GM21737 (cell line): Measurements from ENCODE around the gene CD164L2.
"Not testable (repeated sequence)": the region's sequence is repeated elsewhere in the genome, so short reads cannot be mapped to it uniquely, and the experiment has no call there.

Source experiments
- ATAC-seq: cut with Tn5 transposase; IDR thresholded peaks from one replicate; pipeline ENCODE4 v1.9.1; 2021; ENCODE audit warnings: mild to moderate bottlenecking, moderate library complexity; ENCODE audit not compliant: unreplicated experiment

Gene CD164L2

DNA sequence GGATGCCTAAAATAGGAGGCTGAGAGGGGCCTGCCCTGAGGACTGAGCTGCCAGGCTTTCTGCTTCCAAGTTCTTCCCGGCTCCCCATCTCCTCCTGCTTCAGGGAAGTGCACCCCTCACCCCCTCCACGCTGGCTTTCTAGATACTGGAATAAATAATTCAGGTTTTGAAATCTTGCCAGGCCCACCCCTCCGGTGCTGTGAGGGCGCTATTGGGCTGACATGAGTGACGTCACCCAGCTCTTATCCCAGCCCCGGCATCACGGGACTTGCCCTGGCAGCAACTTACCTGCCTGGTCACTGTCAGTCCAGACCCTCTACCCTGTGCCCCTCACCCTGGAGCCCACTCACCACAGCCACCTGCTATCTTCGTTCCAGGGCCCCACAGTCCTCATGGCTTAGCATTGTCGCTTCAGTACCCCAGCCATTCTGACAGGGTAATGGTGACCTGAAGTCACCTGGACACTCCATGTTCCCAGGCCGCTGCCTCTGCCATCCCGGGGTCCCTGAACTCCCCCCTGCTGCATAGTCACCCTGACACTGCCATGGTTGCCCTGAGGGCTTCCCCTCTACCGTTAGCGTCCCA lies 8.5 kb upstream of the CD164L2 start:
- no peak for ATAC-seq

DNA sequence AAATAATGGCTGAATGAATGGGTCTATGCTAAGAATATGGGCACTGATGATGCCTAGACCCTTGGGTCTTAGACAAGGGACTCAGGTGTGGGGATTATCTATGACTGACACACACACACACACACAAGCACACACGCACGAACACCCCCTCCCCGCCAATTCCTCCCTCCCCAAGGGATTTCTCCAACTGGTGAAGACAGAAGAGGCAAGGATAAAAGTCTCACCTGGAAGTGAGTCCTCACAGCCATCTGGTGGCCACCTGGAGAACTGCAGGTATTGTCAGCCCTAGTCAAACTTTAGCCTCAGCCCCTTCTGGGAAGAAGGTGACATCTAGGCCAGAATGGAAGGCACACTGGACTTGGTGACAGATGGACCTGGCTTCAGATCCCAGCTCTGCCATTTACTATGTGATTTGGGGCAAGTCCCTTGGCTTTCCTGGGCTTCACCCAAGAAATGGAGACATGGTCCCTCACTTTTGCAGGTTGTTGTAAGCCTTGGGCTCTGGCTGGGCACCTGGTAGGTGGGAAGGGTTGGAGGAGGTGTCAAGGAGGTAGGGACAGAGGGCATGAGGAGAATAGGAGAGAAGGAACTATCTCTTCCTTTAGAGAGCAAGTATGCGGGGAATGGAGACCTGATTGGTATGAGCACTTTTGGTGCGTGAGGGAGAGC lies 5.3 kb upstream of the CD164L2 start:
- ATAC-seq = no peak

DNA sequence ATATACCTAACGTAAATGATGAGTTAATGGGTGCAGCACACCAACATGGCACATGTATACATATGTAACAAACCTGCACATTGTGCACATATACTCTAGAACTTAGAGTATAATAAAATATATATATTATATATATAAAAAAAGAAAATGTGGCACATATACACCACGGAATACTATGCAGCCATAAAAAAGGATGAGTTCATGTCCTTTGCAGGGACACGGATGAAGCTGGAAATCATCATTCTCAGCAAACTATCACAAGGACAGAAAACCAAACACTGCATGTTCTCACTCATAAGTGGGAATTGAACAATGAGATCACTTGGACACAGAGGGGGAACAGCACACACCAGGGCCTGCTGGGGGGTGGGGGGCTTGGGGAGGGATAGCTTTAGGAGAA lies 1.7 kb upstream of the CD164L2 start:
- not testable (repeated sequence) for ATAC-seq

DNA sequence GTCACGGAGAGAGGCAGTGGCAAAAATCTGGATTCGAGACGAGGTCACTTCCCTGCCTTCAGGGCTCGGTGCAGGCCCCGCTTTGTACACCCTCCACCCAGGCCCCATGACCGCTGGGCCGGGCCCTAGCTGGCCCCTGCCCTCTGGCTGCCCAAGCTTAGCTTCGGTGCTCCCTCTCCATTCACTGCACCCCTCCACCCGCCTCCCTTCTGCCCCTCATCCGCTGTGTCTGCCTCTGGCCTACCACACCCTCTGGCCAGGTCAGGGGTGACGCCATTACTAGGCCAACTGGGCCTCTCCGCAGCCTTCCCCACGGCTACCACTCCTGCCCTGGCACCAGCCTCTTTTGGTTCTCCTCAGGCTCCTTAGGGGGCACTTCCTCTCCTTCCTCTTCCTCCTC lies 528 bp upstream of the CD164L2 start:
- ATAC-seq = no peak

DNA sequence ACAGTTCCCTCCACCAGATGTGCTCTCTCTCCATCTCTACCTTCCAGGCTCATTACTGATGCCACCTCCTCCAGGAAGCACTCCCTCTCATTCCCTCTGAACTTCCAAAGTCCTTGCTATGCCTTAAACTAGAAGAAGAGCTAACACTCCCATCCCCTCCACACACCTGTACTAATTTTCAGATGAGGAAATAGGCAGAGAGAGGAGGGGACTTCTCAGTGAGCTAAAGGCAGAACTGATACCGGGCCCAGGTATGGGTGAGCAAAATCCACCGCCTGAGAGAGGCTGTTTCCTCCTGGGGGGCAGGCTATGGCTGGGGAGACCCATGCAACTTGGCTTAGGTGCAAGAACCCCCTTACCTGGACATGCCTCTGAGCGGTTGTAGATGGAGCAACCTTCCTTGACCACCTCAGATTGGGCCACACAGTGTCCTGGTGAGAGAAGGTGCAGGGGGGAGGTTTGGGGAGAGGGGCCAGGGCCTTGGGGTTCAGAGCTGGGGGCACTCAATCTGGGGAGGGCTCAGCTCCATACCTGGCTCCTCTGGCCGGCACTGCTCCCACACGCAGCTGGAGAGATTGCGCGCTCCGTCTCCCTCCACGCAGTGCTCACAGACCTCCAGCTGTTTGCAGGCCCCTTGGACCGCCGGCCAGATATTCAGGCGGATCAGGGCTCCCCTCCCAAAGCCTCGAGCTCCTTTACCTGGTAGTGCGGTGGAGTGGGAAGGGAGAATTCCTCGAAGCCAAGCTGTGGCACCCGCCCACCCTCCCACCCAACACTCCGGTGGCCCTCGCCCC lies 967 bp downstream of the CD164L2 start:
- no peak for ATAC-seq

DNA sequence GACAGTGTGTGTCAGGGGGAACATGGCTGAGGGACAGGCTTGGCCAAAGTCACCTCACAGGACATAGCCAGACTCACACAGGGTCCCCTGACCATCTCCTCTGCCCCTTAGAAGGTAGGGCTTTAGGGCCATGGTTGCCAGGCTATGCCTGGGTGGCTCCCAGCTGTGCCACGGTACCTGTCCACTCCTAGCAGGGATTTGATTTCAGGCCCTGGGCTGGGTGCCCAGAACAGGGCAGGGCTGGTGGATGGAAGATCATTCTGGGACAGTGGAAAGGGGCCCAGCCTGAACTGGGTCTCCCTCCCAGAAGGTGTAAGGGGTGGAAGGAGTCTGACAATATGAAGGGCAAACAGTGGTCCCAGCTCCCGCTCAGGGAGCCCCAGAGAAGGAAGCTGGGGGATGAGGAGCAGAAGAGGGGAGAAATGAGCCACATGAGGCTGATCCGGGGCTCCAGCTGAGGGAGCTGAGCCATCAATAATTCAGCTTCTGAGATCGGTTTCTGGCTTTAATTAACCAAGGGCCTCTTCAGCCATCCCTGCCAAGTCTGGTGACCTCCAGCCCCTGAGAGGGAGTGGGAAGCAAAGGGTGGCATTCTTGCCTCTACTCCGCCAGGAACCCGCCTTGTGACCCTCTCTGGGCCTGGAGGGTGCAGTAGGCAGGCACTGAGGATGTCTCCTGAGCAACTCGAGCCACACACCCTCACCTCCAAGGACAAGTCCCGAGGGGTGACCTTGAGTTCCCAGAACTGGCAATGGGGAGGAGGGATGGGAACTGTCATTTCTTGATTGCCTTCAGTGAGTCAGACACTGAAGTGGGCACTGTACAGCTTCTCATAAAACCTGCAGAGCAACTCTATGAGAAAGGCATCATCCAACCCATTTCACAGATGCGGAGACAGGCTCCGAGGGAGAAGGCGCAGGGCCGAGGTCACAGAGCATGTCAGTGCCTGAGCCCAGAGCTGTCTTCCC lies 2.1 kb downstream of the CD164L2 start:
- no peak for ATAC-seq

DNA sequence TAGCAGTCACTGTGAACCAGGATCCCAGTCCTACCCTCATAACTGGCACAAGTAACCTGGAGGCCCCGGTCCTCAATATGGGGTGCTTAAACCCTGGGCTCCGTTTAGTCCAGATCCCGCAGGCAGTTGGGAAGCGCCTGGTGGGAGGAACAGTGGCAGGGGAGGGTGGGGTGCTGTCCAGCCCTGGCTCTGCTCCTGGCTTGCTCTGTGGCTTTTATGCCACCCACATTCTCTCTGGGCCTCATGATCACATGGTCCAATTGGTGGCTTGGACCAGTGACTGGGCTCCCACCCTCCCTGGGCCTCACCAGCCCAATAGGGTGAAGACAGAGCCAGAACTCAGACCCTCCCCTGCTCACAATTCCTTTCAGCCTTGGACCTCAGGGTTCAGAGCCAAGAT lies 2.9 kb downstream of the CD164L2 start:
- ATAC-seq = no peak

DNA sequence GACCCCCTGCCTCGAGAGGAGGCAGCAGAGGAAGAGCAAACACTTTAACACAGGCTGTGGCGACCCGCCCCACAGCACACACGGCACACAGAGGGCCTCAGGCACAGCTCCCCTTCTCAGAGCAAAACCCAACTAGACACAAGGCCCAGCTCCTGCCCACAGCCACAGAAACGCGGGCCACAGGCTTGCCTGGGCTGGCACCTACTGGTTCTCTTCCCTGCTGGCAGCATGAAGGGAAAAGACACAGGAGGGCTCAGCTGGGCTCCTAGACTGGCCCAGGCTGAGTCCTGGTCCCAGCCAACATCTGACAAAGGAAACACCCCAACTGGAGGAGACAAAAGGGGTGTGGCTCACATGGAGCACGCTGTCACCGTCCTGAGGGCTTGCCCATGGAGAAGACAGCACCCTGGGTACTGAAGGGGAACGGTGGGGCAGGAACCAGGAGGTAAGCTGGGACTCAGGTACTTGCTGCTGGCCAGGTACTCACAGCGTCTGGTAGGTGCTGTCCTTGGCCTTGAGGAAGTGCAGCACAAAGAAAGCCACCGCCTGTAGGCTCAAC lies 3.5 kb downstream of the CD164L2 start:
- no peak for ATAC-seq

DNA sequence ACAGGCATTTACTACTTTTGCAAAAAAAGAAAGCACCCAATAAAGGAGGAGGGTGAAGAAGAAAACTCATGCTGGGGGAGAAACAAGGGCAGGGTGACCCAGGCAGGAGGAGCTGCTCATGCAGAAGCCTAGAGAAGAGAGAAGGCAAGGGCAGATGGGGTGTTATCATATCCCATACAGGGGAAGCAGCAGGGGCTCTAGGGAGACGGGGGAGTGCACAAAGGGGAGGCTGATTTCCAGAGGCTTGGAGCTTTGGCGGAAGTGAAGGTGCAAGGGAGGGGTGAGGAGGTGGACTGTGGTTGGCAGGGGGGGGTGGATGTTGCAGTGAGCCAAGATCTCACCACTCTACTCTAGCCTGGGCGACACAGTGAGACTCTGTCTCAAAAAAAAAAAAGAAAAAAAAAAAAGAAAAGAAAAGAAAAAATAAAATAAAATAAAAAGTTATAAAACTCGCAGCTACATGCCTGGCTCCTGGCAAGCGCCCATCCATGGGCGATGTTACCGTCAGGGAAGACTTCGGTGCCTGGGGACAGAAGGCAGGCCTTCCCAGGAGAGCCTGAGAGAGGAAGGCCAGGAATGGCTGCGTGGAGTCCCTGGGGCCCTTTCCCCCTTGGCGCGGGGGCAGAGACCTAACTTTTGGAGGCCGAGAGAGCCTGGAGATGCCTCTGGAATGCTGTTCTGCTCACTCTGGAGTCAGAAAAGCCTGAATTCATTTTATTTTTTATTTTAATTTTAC lies 5.2 kb downstream of the CD164L2 start:
- ATAC-seq = no peak

DNA sequence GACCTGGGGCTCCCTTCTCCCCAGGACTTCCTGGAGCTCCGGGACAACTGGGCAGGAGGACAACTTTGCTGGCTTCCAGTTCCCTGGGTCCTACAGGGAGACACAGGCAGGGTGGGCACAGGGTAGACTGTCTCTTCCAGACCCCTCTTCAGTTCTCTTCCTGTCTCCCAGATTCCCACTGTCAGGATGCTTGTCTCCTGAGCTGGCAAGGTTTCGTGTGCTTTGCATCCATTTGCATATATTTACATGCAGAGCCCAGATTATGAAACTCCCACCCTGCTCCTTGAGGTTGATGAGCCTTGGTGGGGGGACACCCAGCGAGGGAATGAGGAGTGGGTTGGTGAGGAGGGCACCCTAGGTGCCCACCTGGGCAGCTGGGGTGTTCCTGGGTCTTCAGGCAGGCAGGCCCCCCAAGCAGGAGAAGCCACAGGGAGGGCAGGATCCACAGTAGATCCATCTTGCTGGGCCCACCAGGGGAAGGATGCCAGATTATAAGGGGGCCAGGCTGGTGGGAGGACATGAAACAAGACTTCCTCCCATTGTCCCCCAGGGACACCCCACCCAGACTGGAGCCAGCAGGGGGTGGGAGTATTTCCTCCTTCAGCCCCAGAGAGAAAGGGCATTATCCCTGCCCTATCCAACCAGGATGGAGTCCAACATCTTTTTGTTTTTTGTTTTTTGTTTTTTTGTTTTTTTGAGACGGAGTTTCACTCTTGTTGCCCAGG lies 8.6 kb downstream of the CD164L2 start, which contains the start of gene FCN3:
FCN3 (minus strand) TSS at position 463 of the 725 bp plus-strand sequence; CDS start at position 457, 6 bp downstream.
- no peak for ATAC-seq

DNA sequence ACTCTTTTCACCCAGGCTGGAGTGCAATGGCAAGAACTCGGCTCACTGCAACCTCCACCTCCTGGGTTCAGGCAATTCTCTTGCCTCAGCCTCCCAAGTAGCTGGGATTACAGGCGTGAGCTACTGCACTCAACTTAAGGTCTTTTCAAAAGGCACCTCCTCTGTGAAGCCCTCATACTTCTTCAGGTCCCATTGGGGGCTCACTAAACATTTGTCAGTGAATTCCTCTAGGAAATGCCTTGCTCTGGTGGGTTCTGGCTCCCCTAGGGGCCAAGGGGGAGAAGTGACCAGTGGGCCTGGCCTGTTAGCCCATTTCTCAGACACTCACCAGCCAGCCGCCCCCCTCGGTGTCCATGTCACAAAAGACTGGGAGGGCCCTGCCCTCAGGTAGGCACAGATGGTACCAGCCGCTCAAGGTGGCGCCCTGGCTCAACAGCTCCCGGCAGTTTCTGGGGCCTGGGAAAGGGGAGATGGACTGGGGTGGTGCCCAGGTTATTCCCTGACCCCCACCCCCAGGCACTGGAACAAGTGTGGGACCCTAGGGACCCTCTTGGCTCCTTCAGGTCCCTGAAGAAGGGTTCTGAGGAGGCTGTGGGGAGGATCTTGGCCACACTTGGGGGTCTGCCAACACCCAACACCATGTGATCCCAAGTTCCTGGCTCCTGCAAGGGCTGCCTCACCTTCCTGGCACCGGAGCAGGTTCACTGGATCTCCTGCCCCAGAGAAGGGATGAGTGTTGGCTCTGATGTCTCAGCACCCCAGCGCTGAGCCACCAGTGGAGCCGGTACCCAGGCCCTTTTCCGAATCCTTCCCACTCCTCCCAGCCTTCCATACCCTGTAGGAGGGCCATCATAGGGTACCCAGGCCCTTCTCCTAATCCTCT lies 10.1 kb downstream of the CD164L2 start:
- ATAC-seq = no peak

DNA sequence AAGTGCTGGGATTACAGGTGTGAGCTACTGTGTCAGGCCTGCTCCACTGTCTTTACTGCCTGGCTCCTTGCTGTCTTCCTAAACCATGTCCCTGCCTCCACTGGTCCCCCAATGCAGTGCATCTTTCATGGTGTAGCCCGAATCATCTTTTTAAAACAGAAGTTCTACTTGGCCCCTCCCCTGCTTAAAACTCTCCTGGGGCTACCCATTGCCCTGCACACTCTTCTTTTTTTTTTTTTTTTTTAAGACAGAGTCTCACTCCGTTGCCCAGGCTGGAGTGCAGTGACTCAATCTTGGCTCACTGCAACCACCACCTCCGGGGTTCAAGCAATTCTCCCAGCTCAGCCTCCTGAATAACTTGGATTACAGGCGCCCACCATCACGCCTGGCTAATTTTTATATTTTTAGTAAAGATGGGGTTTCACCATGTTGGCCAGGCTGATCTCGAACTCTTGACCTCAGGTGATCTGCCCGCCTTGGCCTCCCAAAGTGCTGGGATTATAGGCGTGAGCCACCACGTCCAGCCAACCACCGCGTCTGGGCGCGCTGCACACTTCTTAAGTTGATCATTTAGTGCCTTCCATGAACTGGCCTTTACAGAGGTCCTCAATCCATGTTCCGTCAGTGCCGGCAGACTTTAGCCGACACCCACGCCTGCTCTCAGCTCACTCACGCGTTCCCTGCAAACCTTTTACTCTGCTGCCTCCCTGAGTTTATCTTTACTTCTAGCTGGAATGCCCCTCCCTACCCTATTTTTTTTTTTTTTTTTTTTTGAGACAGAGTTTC lies 10.9 kb downstream of the CD164L2 start:
- ATAC-seq = no peak

DNA sequence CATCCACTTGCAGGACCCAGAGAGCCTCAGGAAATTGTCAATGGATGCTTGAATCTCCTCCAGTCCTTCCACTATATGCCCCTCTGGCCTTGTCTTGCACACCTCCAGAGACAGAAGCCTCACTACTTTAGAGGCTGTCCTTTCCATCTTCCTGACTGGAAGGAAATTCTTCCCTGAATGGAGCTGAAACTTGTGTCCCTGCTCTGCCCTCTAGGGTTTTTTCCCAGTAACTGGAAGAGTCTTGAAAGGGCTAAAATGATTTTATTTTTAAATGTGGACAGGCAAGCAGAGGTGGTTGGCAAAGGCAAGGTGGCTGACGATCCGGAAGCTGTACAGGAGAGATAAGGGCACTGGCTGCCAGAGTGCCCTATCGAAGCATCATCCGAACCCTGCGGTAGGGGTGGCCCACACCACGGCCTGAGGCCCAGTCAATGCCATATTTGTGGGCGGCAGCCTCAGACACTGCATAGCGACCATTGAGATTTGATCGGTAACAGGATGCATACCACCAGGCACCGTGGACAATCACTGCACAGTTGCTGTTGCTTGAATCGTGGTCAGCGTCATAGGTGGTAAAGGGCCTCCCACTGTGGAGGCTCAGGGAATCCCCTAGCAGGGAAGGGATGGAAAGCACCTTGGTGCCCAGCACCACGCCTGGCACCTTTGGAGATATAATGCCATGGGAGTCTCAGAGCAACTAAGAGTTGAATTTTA lies 14.1 kb downstream of the CD164L2 start:
- ATAC-seq = no peak

DNA sequence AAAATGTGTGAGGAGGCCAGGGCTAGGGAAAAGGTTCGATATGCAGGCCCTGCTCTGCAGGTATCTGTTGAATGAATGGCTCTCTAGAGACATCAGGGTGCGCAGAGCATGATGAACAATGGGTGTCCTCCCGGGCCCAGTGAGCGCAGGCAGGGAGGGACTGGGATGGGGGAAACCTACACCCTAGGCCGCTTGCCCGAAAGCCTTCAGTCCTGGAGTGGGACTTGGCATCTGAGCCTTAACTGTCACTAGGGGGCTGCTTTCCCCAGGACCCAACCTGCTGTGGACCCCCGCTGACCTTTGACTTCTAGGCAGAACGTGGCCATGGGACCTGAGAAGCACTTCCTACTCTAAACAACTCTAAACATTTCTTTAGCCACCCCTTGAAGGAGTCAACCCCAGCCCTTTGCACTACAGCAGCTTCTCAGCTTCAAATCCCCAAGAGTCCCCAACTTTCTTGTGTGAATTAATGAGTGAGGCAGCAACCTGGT lies 15.9 kb downstream of the CD164L2 start:
- ATAC-seq = no peak

DNA sequence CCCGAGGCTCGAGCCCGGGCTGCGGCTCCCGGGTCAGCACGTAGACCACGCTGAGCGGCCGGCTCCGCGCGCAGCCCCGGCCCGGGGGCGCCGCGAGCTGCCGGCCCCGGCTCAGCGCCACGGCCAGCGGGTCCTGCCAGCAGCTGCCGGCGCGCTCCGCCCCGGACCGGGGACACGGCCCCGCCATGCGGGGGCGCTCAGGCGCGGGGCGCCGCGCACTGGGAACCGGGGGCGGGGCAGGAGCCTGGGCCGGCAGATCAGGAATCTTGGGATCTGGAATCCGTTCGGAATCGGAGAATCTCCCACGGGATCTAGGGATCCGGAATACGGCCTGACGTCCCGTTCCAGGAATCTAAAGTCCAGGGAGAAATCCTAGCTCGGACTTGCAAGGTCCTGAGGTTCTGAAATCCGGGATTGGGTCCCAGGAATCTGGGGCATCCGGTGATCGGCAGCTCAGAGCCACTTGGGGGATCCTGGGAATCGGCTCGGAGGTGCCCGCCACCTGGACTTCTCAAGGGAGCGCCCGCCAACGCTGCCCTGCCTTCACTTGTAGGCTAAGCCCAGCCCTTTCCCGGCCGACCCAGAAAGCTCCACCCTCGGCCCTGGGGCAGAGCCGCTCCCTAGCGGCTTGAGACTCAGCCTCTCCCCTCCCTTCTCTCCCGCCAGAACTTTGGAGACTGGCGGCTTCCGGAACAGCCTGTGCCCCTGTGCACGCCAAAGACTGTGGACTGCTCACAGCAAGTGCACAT lies 16.5 kb downstream of the CD164L2 start, which contains the start of gene MAP3K6:
MAP3K6 (minus strand) TSS at position 551 of the 749 bp plus-strand sequence; CDS start at position 187, 364 bp downstream.
- no peak for ATAC-seq

DNA sequence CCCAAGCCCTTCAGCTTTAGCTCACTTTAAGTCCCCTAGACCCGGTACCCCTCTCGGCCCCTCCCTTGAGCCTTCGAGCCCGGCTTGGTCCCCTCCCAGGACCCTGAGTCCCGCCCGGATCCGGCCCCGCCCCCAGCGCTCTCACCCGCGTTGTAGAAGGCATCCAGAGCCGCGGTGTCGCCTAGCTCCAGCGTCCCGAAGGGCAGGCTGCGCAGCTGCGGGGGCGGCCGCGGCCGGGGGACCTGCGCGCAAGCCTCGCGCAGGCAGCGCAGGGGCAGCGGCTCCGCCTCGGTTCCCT lies 17.1 kb downstream of the CD164L2 start:
- ATAC-seq = no peak
